NB4 (cell line): ENCODE data around the gene LRRC8C.

Experiments
- CTCF ChIP-seq: IDR thresholded peaks from one replicate; pipeline ENCODE4 v1.5.1; 2012; ENCODE audit warnings: low read depth, low read length
- TF ChIP-seq, protein P1 (sequence below): IDR thresholded peaks from 2 replicates; pipeline ENCODE4 v1.6.1; 2011; ENCODE audit warnings: low read depth, low read length

DNA sequence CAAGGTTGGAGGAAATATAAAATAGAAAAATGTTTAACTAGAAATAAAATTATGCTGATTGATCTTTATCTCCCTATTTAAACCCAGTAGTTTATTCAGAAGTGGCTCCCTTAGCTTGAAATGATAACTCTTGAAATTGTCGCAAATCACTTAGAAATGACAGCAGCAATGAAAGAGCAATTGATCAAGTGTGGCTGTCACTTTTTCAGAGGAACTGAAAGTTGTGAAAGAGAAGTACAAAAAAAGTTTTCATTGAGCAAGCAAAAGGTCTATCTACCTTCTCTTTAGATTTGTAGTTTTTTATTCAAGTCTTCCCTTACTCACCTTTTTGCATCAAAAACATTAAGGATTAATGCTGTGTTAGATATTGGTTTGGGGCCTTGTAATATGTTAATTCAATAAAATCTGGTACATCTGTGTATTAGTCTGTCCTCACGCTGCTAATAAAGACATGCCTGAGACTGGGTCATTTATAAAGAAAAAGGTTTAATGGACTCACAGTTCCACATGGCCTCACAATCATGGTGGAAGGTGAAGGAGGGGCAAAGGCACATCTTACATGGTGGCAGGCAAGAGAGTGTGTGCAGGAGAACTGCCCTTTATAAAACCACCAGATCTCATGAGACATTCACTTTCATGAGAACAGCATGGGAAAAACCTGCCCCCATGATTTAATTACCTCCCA is 48.3 kb downstream of the LRRC8C start:
- no peak for TF ChIP-seq CTCF
- TF ChIP-seq, protein P1, sequence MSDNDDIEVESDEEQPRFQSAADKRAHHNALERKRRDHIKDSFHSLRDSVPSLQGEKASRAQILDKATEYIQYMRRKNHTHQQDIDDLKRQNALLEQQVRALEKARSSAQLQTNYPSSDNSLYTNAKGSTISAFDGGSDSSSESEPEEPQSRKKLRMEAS, result no peak
